22Rv1 (cell line): ENCODE measurements around the gene CMPK2.

ENCODE experiments used
- H3K27ac ChIP-seq: fragments of 450-650 bp; 2 replicates; pipeline ENCODE4 v1.5.1; 2017
- CTCF ChIP-seq: fragments of 450-650 bp; IDR thresholded peaks from 2 replicates; pipeline ENCODE4 v1.5.1; 2017; ENCODE audit warnings: mild to moderate bottlenecking
- ZFX ChIP-seq: fragments of 450-650 bp; IDR thresholded peaks from 2 replicates; pipeline ENCODE4 v1.6.1; 2017; ENCODE audit warnings: antibody characterized with exemption, borderline replicate concordance

The CMPK2 gene

GRCh38 chr2:6855860-6856547 lies 9.7 kb downstream of the CMPK2 start:
- TF ChIP-seq CTCF (no peak), ZFX (no peak)
- H3K27ac ChIP-seq, result no peak overlapping the region

- no peak overlapping the region for H3K27ac ChIP-seq
- TF ChIP-seq ZFX, result no peak
- TF ChIP-seq CTCF, result no peak
Measured at GRCh38 chr2:6854416-6854815, 11.3 kb downstream of the CMPK2 start.

- H3K27ac ChIP-seq, result no peak overlapping the region
- TF ChIP-seq ZFX, result no peak
- no peak for TF ChIP-seq CTCF
Measured at GRCh38 chr2:6852195-6852594, 13.5 kb downstream of the CMPK2 start.

- H3K27ac ChIP-seq, result no peak overlapping the region
- TF ChIP-seq ZFX (no peak), CTCF (no peak)
Measured at GRCh38 chr2:6846967-6847681, 18.6 kb downstream of the CMPK2 start.

GRCh38 chr2:6846540-6846939 lies 19.2 kb downstream of the CMPK2 start:
- no peak overlapping the region for H3K27ac ChIP-seq
- TF ChIP-seq CTCF, result no peak
- no peak for TF ChIP-seq ZFX

- no peak overlapping the region for H3K27ac ChIP-seq
- TF ChIP-seq ZFX (no peak), CTCF (peak; percentile 26; the same call in 1 of the 2 replicates)
Measured at GRCh38 chr2:6845903-6846302, 19.8 kb downstream of the CMPK2 start.

GRCh38 chr2:6845312-6845711 lies 20.4 kb downstream of the CMPK2 start:
- H3K27ac ChIP-seq, result no peak overlapping the region
- TF ChIP-seq CTCF (no peak), ZFX (no peak)
